ENCODE data around the gene LMF2.

Gene LMF2

GRCh38 chr22:50465066-50465930, 42.2 kb downstream of the LMF2 start:
- H3K27ac ChIP-seq, result no peak overlapping the region
- no peak for TF ChIP-seq CTCF (conservative IDR thresholded peaks at IDR 0.05)

- H3K27ac ChIP-seq, result no peak overlapping the region
- no peak for TF ChIP-seq CTCF (conservative IDR thresholded peaks at IDR 0.05)
Observed at GRCh38 chr22:50464451-50464850, 43.1 kb downstream of the LMF2 start.

- no peak for TF ChIP-seq CTCF (conservative IDR thresholded peaks at IDR 0.05)
- no peak overlapping the region for H3K27ac ChIP-seq
Observed at GRCh38 chr22:50463188-50463900, 44.2 kb downstream of the LMF2 start.

- no peak for TF ChIP-seq CTCF (conservative IDR thresholded peaks at IDR 0.05)
Observed at GRCh38 chr22:50461979-50462540, 45.4 kb downstream of the LMF2 start.

GRCh38 chr22:50461536-50461935, 46.0 kb downstream of the LMF2 start:
- TF ChIP-seq CTCF (conservative IDR thresholded peaks at IDR 0.05), result no peak
- H3K27ac ChIP-seq, result no peak overlapping the region

More at GRCh38 chr22:50461979-50462540, 45.4 kb downstream of the LMF2 start:
- no peak overlapping the region for H3K27ac ChIP-seq

- TF ChIP-seq CTCF (conservative IDR thresholded peaks at IDR 0.05), result no peak
Observed at GRCh38 chr22:50460938-50461337, 46.6 kb downstream of the LMF2 start.

GRCh38 chr22:50459496-50460140, 47.9 kb downstream of the LMF2 start:
- H3K27ac ChIP-seq, result no peak overlapping the region
- TF ChIP-seq CTCF (conservative IDR thresholded peaks at IDR 0.05), result no peak

More at GRCh38 chr22:50460938-50461337, 46.6 kb downstream of the LMF2 start:
- no peak overlapping the region for H3K27ac ChIP-seq
